HS-27A (cell line): ENCODE data around the gene PGLYRP4.
"Not testable (repeated sequence)": the region's sequence is repeated elsewhere in the genome, so short reads cannot be mapped to it uniquely, and the experiment has no call there.

Source experiments
- DNase-seq: peaks from one replicate; pipeline ENCODE4 v3.0.0-alpha.2; 2012; ENCODE audit warnings: low read depth, missing footprints

The PGLYRP4 gene

DNA sequence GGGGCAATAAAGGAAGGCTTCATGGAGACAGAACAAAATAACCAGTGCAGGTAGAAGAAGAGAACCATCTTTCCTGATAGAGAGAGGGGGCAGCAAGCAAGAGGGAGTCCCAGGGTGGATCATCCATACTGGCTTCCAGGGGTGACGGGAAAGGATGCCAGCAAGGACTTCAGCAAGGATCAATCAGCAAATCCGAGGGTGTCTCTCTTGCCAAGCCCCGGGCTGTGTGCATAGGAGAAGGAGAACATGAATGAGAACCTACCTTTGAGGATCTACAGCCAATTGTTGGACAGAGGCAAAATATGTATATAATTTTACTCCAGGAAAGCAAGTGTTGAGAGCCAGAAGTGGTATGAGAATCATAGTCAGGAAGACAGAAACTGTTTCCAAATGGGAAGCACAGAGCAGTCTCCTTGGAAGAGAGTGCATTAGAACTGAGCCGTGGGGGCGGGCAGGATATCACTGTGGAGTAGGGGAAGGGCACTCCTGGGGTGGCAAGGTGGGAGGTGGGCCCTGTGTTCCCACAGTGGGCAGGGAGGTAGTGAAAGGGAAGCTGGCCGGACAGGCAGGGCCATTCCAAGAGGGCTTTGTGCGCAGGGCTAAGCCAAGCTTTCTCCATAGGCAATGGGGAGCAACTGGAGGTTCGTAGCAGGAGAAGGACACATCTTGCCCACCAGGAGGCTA lies 7.9 kb upstream of the PGLYRP4 start:
- DNase-seq, result no peak

GRCh38 chr1:153355445-153356071 lies 6.9 kb upstream of the PGLYRP4 start:
- no peak for DNase-seq

GRCh38 chr1:153354515-153355193 lies 6.0 kb upstream of the PGLYRP4 start:
- no peak for DNase-seq

DNA sequence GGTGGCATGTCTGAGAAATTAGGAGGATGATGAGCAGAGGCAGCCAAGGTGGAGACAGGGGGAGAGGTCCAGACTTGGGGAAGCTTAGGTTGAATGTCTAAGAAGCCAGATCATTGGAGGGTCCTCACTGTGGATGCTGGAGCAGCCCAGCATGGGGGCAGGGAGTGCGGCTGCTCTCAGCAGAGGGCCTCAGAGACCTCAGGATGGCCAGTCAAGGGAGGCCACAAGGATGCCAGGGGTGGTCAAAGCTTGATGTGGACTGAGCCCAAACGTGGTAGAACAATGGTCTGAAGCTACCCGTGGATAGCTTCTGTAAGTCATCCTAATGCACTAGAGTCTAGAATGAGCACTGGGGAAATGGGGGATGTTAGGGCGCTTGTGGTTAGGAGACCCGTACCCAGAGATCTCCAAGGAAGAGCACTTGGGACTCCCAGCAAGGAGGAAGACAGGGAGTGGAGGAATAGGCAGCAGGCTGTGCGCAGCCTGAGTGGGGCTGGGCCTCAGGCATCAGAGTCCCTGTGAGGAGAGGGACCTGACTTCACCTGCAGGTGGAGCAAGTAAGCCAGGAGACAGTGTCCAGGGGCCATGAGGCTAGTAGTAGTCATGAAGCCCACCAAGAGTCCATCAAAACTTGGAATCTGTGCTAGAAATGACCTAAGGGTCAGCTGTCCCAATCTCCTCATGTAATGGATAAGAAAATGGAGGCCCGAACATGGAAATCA lies 4.7 kb upstream of the PGLYRP4 start:
- no peak for DNase-seq

GRCh38 chr1:153352523-153352922 lies 3.9 kb upstream of the PGLYRP4 start:
- DNase-seq, result peak; percentile 12

- DNase-seq, result no peak
These were observed 1.8 kb upstream of the PGLYRP4 start for GRCh38 chr1:153350321-153350957.

DNA sequence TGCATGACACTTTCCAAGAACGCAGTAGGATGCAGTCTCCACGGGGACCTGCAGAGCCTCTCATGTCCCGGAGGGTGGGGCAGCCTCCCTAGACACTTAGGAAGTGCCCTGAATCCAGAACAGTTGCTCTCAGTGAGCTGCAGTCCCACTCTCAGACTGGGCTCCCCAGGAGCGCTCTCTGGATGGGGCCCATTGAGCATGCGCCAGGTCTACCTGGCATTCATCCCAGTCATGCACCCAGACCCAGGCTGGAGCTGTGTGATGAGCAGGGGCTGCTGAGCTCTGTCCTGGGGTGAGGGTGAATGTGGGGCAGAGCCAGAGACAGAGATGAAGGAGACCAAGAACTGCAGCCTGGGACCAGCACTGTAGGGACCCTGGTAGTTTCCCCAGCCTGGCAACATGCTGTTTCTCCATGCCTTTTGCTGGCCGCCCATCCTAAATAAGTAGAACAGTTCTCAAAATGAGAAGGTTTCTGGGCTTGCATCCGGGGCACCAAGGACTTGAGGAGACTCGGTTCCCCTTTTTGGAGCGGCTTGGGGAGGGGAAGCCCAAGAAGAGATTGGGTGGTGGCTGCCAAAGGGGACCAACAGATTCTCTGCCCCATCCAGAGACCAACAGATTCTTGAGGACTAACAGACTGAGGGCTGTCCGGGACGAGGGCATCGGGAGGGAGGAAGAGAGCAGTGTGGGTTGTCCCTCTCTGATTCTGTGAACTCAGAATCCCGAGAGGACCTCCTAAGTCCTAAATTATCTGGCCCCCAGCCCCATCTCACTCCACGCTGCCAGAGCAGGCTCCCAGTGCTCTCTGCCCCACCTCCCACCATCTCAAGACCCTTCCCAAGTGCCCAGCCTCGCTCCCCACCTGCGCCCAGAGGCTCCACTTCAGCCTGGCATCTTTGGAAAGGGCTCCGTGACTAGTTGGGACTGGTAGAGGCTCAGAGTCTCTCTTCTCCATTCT lies 1.0 kb upstream of the PGLYRP4 start:
- no peak for DNase-seq

DNA sequence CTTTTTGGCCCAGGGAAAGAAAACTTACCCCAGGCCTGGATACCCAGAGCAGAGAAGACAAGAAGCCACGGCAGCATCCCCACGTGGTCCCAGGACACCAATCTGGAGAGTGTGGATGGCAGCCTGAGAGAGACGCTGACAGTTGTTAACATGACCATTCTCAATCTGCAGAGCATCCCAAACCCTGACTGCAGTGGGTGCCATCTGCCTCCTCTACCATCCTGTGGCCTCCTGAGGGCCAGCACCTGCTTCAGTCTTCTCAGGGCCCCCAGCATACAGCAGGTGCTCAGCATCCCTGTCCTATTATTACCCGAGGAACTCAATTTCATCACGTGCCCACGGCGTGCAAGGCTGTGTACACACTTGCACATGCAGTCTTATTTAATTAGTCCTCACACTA lies 785 bp downstream of the PGLYRP4 start:
- no peak for DNase-seq

- not testable (repeated sequence) for DNase-seq
These were observed 1.6 kb downstream of the PGLYRP4 start for GRCh38 chr1:153347049-153347448.

DNA sequence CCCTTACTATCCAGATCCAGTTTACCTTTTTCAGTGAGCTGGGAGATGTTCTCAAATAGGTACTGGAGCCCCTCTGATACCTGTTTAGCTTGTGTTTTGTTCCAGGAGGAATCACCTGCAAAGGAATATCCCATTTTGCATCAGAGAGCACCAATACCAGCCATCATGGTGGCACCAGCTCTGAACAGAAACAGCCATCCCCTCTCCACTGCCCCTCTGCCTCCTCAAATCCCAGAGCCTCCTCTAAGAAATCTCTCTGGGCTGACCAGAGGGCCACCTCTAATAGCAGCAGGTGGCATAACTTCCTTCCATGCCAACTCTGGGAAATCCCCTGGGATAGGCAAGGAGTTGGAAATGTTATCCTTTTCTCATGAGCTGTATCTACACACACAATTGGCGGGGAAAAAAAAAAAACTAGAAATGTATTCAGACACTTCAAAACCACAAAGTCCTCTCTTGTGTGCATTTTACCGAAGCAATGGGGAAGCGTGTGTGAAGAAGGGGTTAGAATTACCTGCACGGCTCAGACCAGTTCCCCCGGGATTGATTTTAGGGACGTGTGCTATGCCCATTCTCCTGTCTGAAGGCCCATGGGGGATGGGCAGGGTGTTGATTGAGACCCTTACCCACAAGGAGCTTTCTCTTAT lies 2.4 kb downstream of the PGLYRP4 start:
- no peak for DNase-seq

DNA sequence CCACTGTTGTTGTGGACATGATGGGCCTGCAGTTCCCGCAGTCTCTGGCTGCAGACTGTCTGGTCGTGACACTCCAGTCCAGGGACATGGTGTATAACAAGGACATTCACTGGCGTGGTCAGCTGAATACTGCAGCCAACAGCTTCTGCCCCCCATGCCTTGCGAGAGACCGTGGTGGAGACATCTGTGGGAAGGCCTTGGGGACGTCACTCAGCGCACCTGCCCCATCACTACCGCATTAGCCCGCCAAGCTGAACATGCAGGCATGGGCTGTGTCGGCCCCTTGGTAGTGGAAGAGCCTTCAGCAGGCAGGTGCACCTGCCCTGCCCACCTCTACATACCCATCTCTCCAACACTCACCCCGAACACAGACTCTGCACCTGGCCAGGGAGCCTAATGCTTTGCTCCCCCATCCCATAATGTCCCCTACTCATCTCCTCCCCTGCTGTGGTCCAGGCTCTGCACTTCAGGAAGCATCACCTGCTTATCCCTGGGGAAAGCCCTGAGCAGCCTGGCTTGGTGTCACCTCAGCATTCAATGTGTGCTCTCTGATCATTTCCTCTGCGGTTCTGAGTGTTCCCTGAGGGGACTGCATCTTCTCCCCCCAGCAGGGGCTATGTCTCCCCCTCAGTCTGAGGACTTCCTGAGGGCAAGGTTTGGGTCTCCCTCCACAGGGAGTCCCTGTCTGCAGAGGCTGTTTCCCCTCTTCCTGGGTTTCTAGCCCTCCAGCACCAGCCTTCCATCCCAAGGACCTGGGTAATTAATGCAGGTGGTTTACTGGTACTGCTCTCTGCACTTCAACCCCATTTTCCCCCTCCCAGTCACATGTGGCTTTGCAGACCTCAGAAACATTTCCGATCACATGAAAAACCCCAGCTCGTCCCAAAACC lies 3.2 kb downstream of the PGLYRP4 start:
- no peak for DNase-seq

DNA sequence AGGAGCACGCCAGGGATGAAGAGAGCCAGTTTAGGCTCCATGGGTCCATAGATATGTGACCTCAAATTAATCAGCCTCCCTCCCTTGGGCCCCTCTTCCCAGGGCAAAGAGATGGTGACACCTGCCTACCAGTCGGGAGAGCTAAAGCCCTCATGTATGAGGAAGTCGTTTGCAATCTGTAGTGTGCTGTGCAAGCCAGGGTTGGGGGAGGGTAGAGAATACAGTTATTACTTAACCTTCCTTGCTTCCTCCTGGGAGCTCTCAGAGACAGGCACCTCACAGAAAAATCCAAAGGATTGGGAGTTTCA lies 4.0 kb downstream of the PGLYRP4 start:
- no peak for DNase-seq

GRCh38 chr1:153343811-153344717 lies 4.6 kb downstream of the PGLYRP4 start:
- DNase-seq, result no peak

- DNase-seq, result no peak
These were observed 5.5 kb downstream of the PGLYRP4 start for GRCh38 chr1:153343040-153343681.

DNA sequence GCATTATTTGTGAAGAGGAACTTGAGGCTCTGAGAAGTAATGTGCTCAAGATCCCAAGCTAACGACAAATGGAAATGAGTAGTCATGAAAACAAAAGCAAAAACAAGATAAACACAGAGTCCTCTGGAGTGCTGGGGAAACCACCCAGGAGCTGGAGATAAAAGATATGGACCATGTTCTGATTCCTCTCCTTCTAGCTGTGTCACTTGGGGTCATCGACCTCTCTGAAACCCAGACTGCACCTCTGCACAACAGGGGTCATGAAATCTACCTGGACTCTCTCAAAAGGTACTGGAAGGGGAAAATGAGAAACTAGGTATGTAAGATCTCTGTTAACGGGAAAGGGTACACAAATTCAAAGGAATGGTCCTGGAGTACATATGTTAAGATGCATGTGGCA lies 6.5 kb downstream of the PGLYRP4 start:
- DNase-seq, result no peak

GRCh38 chr1:153341431-153341934 lies 7.2 kb downstream of the PGLYRP4 start:
- no peak for DNase-seq

GRCh38 chr1:153340356-153340755 lies 8.3 kb downstream of the PGLYRP4 start:
- no peak for DNase-seq

DNA sequence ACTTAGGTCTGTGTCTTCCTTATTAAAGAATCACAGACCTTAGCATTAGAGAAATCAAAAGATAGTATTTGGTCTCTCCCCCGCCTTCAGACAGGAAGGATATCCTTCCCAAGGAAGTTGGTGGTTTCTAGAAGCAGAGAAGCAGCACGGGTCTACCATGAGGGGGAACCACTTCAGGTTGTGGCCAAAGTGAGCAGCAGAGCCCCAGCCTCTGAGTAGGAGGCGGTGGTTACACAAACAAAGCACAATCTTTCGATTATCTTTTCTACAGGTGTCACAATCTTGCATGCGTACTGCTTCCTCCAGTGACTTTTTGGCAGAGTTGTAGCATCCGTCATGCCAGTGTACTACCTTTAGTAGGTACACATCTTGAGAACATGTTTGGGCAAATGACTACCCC lies 8.8 kb downstream of the PGLYRP4 start:
- DNase-seq, result no peak
